Measurements from ENCODE around the gene DAPK2.

- TF ChIP-seq FOXA1 (IDR thresholded peaks at IDR 0.05) (no peak), LEF1 (IDR thresholded peaks at IDR 0.05; ENCODE audit: borderline replicate concordance) (no peak), ELF4 (IDR thresholded peaks at IDR 0.05) (no peak), SUZ12 (IDR thresholded peaks at IDR 0.05) (no peak)
Observed at GRCh38 chr15:64066451-64066850, 20.2 kb upstream of the DAPK2 start.

All from HEK293T (cell line).